Brain pericyte (primary cell): ENCODE results near the gene ANO6.
"Not testable (repeated sequence)": the region's sequence is repeated elsewhere in the genome, so short reads cannot be mapped to it uniquely, and the experiment has no call there.

ENCODE experiments used
- DNase-seq: peaks from one replicate; pipeline ENCODE4 v3.0.0-alpha.2; 2012; ENCODE audit warnings: low read depth, low spot score

The ANO6 gene

DNA sequence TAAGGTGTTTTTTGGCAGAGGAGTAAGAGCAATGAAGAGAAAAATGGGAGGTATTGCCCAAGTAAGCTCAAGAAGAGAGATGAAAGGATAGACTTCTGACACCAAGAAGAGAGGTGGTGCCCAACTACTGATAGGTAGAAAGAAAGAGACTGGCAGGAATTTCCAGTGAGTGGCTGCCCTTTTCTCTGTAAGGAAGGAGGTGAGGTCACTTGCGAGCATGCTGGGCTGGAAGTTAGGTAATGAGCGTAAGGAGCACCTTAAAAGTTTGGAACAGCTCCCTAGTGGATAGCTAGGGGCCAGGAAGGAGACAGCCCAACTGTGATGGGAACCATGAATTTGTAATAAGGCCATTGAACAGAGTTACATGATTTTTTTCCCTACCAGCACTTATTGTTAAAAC lies 127.0 kb downstream of the ANO6 start:
- no peak for DNase-seq

GRCh38 chr12:45343269-45344051 lies 127.6 kb downstream of the ANO6 start:
- DNase-seq = no peak

DNA sequence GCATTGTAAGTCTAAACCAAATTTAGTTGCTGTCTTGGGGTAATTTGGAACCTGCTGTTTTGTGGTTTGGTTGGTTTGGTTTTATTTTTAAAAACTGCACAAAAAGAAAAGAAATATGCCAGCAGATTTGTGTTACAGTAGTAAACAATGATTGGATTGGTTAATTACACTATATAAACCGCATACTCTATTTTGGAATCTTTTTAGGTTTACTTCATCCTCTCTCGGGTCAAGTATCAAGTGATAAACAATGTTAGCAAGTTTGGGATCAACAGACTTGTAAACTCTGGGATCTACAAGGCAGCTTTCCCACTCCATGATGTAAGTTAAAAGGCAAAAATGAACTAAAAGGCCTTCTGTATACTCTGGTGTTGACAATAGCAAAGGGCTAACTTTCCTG lies 132.4 kb downstream of the ANO6 start:
- no peak for DNase-seq

GRCh38 chr12:45348986-45349385 lies 133.1 kb downstream of the ANO6 start:
- no peak for DNase-seq

GRCh38 chr12:45349916-45350315 lies 134.0 kb downstream of the ANO6 start:
- no peak for DNase-seq

- no peak for DNase-seq
Observed at GRCh38 chr12:45350861-45351260, 135.0 kb downstream of the ANO6 start.

- DNase-seq = no peak
Observed at GRCh38 chr12:45351921-45352670, 136.2 kb downstream of the ANO6 start.

DNA sequence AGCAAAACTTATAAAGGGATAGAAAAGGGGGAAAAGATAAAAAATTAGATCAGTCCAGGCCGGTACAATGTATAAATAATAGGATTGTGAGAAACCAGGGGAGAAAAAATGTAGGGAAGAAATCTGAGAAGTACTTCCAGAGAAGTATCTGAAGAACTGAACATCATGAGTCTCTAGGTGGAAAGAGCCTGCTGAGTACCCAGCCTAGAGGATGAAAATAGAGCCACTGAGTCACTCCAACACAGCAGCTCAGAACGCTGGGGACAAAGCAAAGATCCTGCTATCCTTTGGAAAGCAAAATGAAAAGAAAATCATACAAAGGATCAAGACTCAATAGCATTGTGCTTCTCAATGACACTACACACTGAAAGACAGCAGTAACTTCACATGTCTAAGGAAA lies 138.0 kb downstream of the ANO6 start:
- DNase-seq = no peak

- DNase-seq = no peak
Observed at GRCh38 chr12:45354399-45354798, 138.5 kb downstream of the ANO6 start.

DNA sequence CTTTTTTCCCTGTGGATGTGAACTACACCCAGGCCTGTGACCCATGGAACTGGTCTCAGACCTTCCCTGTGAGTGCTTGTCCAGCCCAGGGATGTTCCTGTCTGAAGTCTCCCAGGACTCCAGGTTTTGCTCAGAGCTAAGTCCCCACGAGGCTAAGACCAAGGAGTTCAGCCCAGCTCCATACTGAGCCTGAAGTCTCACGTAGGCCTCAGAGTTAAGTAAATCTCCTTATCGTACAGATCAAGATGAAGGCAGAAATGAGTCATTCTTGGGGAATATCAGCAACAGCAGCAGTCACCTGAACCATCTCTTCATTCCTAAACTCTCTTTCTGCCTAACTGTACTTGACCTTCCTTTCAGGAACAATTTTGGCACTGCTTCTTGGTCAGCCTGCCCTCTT lies 139.8 kb downstream of the ANO6 start:
- no peak for DNase-seq

- no peak for DNase-seq
Observed at GRCh38 chr12:45356822-45357538, 141.1 kb downstream of the ANO6 start.

DNA sequence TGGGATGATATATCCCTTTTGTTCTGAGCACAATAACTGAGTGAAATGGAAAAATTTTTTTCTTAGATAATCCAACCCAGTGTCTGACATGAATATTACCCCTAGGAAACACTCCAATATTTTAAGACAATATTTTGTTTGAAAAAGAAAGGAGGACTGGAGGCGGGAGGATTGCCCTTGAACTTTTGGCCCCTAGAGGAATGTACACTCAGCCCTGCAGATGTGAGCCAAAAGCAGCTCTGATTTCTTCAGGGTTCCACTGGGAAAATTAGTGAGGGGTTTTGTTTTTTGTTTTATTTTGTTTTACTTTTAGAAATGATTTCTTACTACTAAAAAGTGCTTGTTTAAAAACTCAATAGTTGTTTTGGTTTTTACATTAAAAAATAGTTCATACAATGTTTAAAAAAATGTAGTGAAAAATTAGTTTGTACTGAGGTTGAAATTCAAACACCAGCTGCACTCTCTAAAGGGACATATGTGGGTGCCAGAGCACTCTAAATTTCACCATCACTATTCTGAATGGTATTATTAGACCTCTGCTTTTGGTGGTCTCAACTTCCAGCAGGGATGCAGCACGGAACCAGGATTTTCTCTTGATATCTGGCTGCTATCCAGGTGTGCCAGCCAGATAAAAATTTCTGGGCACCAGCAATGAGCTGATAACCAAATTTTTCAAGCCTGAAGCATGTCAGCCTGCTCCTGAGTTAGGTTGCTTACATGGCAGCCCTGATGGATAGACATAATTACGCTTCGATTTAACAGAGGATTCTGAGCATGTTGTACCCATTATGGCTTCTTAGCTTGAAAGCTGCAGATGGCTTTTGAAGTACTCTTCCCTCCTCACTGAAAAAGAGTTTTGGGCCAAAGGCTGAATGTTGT lies 141.9 kb downstream of the ANO6 start:
- no peak for DNase-seq

DNA sequence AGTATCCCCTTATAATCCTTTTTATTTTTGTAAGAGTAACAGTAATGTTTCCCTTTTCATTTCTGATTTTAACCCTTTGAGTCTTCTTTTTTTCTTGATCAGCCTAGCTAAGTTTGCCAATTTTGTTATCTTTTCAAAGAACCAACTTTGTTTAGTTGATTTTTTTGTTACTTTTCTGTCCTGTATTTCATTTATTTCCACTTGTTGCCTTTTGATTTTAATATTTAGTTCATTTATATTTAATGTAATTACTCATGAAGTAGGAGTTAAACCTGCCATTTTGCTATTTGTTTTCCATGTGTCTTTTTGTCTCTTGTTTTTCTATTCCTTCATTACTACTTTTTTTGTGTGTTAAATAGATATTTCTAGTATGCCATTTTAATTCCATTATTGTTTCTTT lies 146.4 kb downstream of the ANO6 start:
- DNase-seq = no peak

GRCh38 chr12:45363903-45364302 lies 148.0 kb downstream of the ANO6 start:
- no peak for DNase-seq

GRCh38 chr12:45368841-45369489 lies 153.1 kb downstream of the ANO6 start:
- DNase-seq = peak; percentile 17

DNA sequence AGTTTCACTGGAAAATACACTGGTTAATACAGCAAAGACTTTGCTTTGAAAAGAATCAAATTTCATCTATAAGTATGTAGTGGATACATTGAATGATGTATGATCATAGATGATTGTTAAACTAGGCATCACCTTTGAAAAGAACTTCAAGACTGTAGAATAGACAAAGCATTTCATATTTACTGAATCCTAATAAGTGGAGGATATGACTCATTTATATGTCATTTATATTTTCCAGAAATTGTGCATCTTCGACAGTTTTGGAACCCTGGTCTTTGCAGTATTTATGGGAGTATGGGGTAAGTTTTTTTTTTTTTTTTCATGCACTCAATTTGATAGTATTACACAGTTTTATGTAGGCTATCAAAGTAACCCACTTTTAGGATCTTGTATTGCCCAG lies 161.9 kb downstream of the ANO6 start:
- no peak for DNase-seq

- DNase-seq = no peak
Observed at GRCh38 chr12:45379261-45379660, 163.4 kb downstream of the ANO6 start.

DNA sequence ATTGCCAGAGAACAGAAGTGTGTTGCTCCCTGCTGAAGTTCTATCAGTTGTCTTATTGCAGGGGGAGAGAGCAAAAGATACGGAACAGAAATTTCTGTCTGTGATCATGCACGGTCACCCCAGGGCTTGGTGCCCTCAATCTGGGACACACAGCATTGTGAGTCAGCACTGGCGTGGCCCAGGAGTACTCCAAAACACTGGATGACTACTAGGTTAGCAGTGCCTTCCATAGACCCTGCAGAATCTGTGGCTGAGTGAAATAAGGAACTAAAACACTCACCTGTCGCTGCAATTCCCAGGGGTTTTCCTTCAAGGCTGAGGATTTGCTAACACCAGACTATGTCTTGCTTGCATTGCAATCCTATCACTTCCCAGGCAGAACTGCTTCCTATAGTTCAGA lies 165.5 kb downstream of the ANO6 start:
- DNase-seq = no peak

- DNase-seq = no peak
Observed at GRCh38 chr12:45388545-45388944, 172.7 kb downstream of the ANO6 start.

DNA sequence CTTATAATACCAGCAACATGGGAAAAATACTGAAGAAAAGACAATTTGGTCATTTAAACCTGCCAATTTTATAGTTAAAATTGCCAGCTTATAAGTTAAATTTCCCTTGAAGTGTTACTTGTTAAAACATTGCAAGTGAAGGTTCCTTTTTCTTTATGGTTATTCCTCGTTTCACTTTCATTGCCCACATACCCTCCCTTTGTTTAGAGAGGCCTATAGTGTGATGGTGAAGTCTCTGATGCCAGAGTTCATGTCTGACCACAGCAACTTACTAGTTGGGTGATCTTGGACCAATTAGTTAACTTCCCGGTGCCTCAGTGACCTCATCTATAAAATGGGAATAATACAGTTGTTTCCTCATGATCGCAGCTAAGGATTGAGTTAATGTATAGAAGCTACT lies 173.5 kb downstream of the ANO6 start:
- no peak for DNase-seq

DNA sequence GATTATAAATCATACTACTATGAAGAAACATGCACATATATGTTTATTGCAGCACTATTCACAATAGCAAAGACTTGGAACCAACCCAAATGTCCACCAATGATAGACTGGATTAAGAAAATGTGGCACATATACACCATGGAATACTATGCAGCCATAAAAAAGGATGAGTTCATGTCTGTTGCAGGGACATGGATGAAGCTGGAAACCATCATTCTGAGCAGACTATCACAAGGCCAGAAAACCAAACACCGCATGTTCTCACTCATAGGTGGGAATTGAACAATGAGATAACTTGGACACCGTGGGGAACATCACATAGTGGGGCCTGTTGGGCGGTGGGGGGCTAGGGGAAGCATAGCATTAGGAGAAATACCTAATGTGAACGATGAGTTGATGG lies 181.6 kb downstream of the ANO6 start:
- not testable (repeated sequence) for DNase-seq
